ENCODE results near the gene TTLL8.
"Not testable (repeated sequence)": the region's sequence is repeated elsewhere in the genome, so short reads cannot be mapped to it uniquely, and the experiment has no call there.

The TTLL8 gene

GRCh38 chr22:50089682-50090411 is 31.7 kb upstream of the TTLL8 start, which contains the start of gene MOV10L1:
Gene MOV10L1, plus strand, starts transcription at chr22:50090006. Its CDS starts 83 bp downstream, at chr22:50090089.
- H3K36me3 ChIP-seq (ENCODE audit: insufficient read depth, low read length), result no peaks in the 10 kb centered on the region
- no peaks in the 10 kb centered on the region for H3K4me1 ChIP-seq (ENCODE audit: control insufficient read depth, insufficient read depth, low read length, unreplicated experiment)
- no peak within 1 kb of the TSS for H3K27ac ChIP-seq (ENCODE audit: low read depth, low read length)
- H2AFZ ChIP-seq (ENCODE audit: low read length, unreplicated experiment), result no peak within 1 kb of the TSS
- no peaks in the 10 kb centered on the region for H3K27me3 ChIP-seq (ENCODE audit: insufficient read depth, low read length)
- no peaks in the 10 kb centered on the region for H3K79me2 ChIP-seq (ENCODE audit: control insufficient read depth, insufficient read depth, low read length, unreplicated experiment)
- H3K4me3 ChIP-seq (ENCODE audit: low read depth, low read length), result no peak within 1 kb of the TSS

GRCh38 chr22:50089231-50089630 is 31.1 kb upstream of the TTLL8 start:
- H3K27ac ChIP-seq (ENCODE audit: low read depth, low read length), result no peak overlapping the region
- no peaks in the 10 kb centered on the region for H3K4me1 ChIP-seq (ENCODE audit: control insufficient read depth, insufficient read depth, low read length, unreplicated experiment)
- no peak overlapping the region for H3K4me3 ChIP-seq (ENCODE audit: low read depth, low read length)
- H3K36me3 ChIP-seq (ENCODE audit: insufficient read depth, low read length), result no peaks in the 10 kb centered on the region
- H2AFZ ChIP-seq (ENCODE audit: low read length, unreplicated experiment), result no peak overlapping the region
- H3K27me3 ChIP-seq (ENCODE audit: insufficient read depth, low read length), result no peaks in the 10 kb centered on the region
- H3K79me2 ChIP-seq (ENCODE audit: control insufficient read depth, insufficient read depth, low read length, unreplicated experiment), result no peaks in the 10 kb centered on the region

- no peak overlapping the region for H2AFZ ChIP-seq (ENCODE audit: low read length, unreplicated experiment)
- no peak overlapping the region for H3K27ac ChIP-seq (ENCODE audit: low read depth, low read length)
- no peak overlapping the region for H3K4me3 ChIP-seq (ENCODE audit: low read depth, low read length)
- no peaks in the 10 kb centered on the region for H3K4me1 ChIP-seq (ENCODE audit: control insufficient read depth, insufficient read depth, low read length, unreplicated experiment)
- H3K27me3 ChIP-seq (ENCODE audit: insufficient read depth, low read length), result no peaks in the 10 kb centered on the region
- H3K79me2 ChIP-seq (ENCODE audit: control insufficient read depth, insufficient read depth, low read length, unreplicated experiment), result no peaks in the 10 kb centered on the region
- no peaks in the 10 kb centered on the region for H3K36me3 ChIP-seq (ENCODE audit: insufficient read depth, low read length)
Observed at GRCh38 chr22:50088096-50088495, 30.0 kb upstream of the TTLL8 start.

- no peak overlapping the region for H3K27ac ChIP-seq (ENCODE audit: low read depth, low read length)
- no peaks in the 10 kb centered on the region for H3K36me3 ChIP-seq (ENCODE audit: insufficient read depth, low read length)
- no peak overlapping the region for H2AFZ ChIP-seq (ENCODE audit: low read length, unreplicated experiment)
- no peaks in the 10 kb centered on the region for H3K4me1 ChIP-seq (ENCODE audit: control insufficient read depth, insufficient read depth, low read length, unreplicated experiment)
- no peaks in the 10 kb centered on the region for H3K79me2 ChIP-seq (ENCODE audit: control insufficient read depth, insufficient read depth, low read length, unreplicated experiment)
- H3K4me3 ChIP-seq (ENCODE audit: low read depth, low read length), result no peak overlapping the region
- no peaks in the 10 kb centered on the region for H3K27me3 ChIP-seq (ENCODE audit: insufficient read depth, low read length)
Observed at GRCh38 chr22:50087646-50088045, 29.5 kb upstream of the TTLL8 start.

GRCh38 chr22:50086975-50087374 is 28.9 kb upstream of the TTLL8 start:
- not testable (repeated sequence) for H2AFZ ChIP-seq (ENCODE audit: low read length, unreplicated experiment); H3K27me3 ChIP-seq (ENCODE audit: insufficient read depth, low read length); H3K79me2 ChIP-seq (ENCODE audit: control insufficient read depth, insufficient read depth, low read length, unreplicated experiment); H3K4me1 ChIP-seq (ENCODE audit: control insufficient read depth, insufficient read depth, low read length, unreplicated experiment); H3K4me3 ChIP-seq (ENCODE audit: low read depth, low read length); H3K27ac ChIP-seq (ENCODE audit: low read depth, low read length); H3K36me3 ChIP-seq (ENCODE audit: insufficient read depth, low read length)

- Histone ChIP-seq H3K4me1 (ENCODE audit: control insufficient read depth, insufficient read depth, low read length, unreplicated experiment) (no peaks in the 10 kb centered on the region), H2AFZ (ENCODE audit: low read length, unreplicated experiment) (no peak overlapping the region), H3K79me2 (ENCODE audit: control insufficient read depth, insufficient read depth, low read length, unreplicated experiment) (no peaks in the 10 kb centered on the region), H3K27ac (ENCODE audit: low read depth, low read length) (no peak overlapping the region), H3K4me3 (ENCODE audit: low read depth, low read length) (no peak overlapping the region), H3K27me3 (ENCODE audit: insufficient read depth, low read length) (no peaks in the 10 kb centered on the region), H3K36me3 (ENCODE audit: insufficient read depth, low read length) (no peaks in the 10 kb centered on the region)
Observed at GRCh38 chr22:50086526-50086925, 28.4 kb upstream of the TTLL8 start.

GRCh38 chr22:50085211-50085972 is 27.3 kb upstream of the TTLL8 start, which contains the start of gene MLC1:
Gene MLC1, minus strand, starts transcription at chr22:50085426. Its CDS starts 524 bp downstream, at chr22:50084902.
- Histone ChIP-seq H3K36me3 (ENCODE audit: insufficient read depth, low read length) (no peaks in the 10 kb centered on the region), H3K4me3 (ENCODE audit: low read depth, low read length) (no peak within 1 kb of the TSS), H2AFZ (ENCODE audit: low read length, unreplicated experiment) (no peak within 1 kb of the TSS), H3K27ac (ENCODE audit: low read depth, low read length) (no peak within 1 kb of the TSS), H3K79me2 (ENCODE audit: control insufficient read depth, insufficient read depth, low read length, unreplicated experiment) (no peaks in the 10 kb centered on the region), H3K27me3 (ENCODE audit: insufficient read depth, low read length) (no peaks in the 10 kb centered on the region), H3K4me1 (ENCODE audit: control insufficient read depth, insufficient read depth, low read length, unreplicated experiment) (no peaks in the 10 kb centered on the region)

GRCh38 chr22:50084614-50085021 is 26.5 kb upstream of the TTLL8 start:
- Histone ChIP-seq H3K4me3 (ENCODE audit: low read depth, low read length) (no peak overlapping the region), H2AFZ (ENCODE audit: low read length, unreplicated experiment) (no peak overlapping the region), H3K27ac (ENCODE audit: low read depth, low read length) (no peak overlapping the region), H3K27me3 (ENCODE audit: insufficient read depth, low read length) (no peaks in the 10 kb centered on the region), H3K4me1 (ENCODE audit: control insufficient read depth, insufficient read depth, low read length, unreplicated experiment) (no peaks in the 10 kb centered on the region), H3K36me3 (ENCODE audit: insufficient read depth, low read length) (no peaks in the 10 kb centered on the region), H3K79me2 (ENCODE audit: control insufficient read depth, insufficient read depth, low read length, unreplicated experiment) (no peaks in the 10 kb centered on the region)

GRCh38 chr22:50084080-50084477 is 26.0 kb upstream of the TTLL8 start:
- no peak overlapping the region for H3K27ac ChIP-seq (ENCODE audit: low read depth, low read length)
- H3K4me1 ChIP-seq (ENCODE audit: control insufficient read depth, insufficient read depth, low read length, unreplicated experiment), result no peaks in the 10 kb centered on the region
- no peaks in the 10 kb centered on the region for H3K36me3 ChIP-seq (ENCODE audit: insufficient read depth, low read length)
- no peaks in the 10 kb centered on the region for H3K27me3 ChIP-seq (ENCODE audit: insufficient read depth, low read length)
- H3K4me3 ChIP-seq (ENCODE audit: low read depth, low read length), result no peak overlapping the region
- H2AFZ ChIP-seq (ENCODE audit: low read length, unreplicated experiment), result no peak overlapping the region
- H3K79me2 ChIP-seq (ENCODE audit: control insufficient read depth, insufficient read depth, low read length, unreplicated experiment), result no peaks in the 10 kb centered on the region

- H2AFZ ChIP-seq (ENCODE audit: low read length, unreplicated experiment), result no peak overlapping the region
- H3K4me1 ChIP-seq (ENCODE audit: control insufficient read depth, insufficient read depth, low read length, unreplicated experiment), result no peaks in the 10 kb centered on the region
- no peaks in the 10 kb centered on the region for H3K79me2 ChIP-seq (ENCODE audit: control insufficient read depth, insufficient read depth, low read length, unreplicated experiment)
- no peak overlapping the region for H3K4me3 ChIP-seq (ENCODE audit: low read depth, low read length)
- H3K36me3 ChIP-seq (ENCODE audit: insufficient read depth, low read length), result no peaks in the 10 kb centered on the region
- H3K27me3 ChIP-seq (ENCODE audit: insufficient read depth, low read length), result no peaks in the 10 kb centered on the region
- no peak overlapping the region for H3K27ac ChIP-seq (ENCODE audit: low read depth, low read length)
Observed at GRCh38 chr22:50083462-50084079, 25.5 kb upstream of the TTLL8 start.

Data from ACC112 (cell line).